Activated CD4-positive, alpha-beta T cell treated with anti-CD3 and anti-CD28 coated beads, Interleukin-2, Interleukin-6, amounts not matched to agents 100 ng/mL and 50 ng/mL, durations not matched to agents 16 hours and 8 hours (primary cell): ENCODE measurements around the gene ZMYND12.
"Not testable (repeated sequence)": the region's sequence is repeated elsewhere in the genome, so short reads cannot be mapped to it uniquely, and the experiment has no call there.

Experiments
- DNase-seq: peaks from one replicate; pipeline ENCODE4 v3.0.0-alpha.2; 2020

Gene ZMYND12, protein sequence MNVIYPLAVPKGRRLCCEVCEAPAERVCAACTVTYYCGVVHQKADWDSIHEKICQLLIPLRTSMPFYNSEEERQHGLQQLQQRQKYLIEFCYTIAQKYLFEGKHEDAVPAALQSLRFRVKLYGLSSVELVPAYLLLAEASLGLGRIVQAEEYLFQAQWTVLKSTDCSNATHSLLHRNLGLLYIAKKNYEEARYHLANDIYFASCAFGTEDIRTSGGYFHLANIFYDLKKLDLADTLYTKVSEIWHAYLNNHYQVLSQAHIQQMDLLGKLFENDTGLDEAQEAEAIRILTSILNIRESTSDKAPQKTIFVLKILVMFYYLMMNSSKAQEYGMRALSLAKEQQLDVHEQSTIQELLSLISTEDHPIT

DNA sequence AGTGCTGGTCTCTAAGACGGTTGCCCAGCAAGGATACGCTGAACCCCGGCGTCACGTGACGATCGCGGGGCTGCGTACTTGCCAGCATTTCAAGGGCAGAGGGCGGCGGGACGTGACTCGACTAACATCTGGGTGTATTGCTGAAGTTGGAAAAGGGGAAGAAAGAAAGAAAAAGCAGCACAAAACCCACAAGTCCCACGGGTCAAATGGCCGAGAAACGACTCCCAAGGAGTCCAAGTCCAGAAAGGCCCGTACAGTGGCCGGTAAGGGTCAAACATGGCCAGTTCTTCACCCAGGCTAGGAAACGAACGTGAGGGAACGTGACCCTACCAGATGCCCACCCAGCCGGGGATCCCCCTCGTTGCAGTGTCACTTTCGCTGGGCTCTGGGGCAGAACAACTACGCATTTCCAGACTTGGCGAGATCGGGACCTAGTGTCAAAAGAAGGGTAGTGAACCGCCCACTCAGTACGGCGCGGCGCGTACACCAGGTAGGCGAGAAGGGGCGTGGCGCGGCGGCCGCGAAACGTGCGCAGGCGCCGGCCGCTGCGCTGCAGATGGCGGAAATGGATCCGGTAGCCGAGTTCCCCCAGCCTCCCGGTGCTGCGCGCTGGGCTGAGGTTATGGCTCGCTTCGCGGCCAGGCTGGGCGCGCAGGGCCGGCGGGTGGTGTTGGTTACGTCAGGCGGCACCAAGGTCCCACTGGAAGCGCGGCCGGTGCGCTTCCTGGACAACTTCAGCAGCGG lies at the start of gene ZMYND12, which contains the start of gene PPCS:
Gene ZMYND12, minus strand, starts transcription at position 13 of the 744 bp plus-strand sequence. CDS start 25 bp downstream, outside the sequence.
Gene PPCS, plus strand, starts transcription at position 534 of the 744 bp plus-strand sequence. Its CDS starts 23 bp downstream, at position 557.
- DNase-seq, result peak; percentile 92

DNA sequence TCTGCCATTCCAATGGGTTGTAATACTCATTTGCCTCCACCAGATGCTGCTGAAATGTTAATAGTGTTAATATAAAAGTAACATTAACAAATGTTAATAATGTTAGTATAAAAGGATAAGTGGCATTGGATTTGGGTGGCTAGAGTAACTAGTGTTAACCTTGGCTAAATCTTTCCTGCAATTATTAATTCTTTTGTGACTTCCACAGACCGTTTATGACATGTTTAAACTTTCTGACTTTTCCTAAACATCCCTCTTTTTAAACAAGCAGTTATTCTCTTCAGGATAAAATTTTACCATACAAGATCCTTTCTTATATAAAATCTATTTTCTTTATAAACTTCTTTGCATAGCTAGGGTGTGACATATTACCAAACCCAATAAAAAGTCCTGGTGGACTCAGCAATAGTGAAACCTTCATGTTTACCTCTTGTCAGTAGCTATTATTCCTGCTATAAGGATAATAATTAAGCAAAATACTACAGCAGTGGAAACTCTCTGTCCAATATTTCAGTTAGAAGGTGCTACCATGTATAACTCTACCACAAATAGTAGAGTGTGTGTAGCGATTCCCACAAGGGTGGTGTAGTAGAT lies 48.8 kb upstream of the ZMYND12 start:
- no peak for DNase-seq

DNA sequence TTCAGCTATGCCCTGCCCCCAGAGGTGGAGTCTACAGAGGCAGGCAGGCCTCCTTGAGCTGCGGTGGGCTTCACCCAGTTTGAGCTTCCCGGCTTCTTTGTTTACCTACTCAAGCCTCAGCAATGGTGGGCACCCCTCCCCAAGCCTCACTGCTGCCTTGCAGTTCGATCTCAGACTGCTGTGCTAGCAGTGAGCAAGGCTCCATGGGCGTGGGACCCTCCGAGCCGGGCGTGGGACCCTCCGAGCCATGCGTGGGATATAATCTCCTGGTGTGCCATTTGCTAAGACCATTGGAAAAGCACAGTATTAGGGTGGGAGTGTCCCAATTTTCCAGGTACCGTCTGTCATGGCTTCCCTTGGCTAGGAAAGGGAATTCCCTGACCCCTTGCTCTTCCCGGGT lies 46.2 kb upstream of the ZMYND12 start:
- DNase-seq, result not testable (repeated sequence)

DNA sequence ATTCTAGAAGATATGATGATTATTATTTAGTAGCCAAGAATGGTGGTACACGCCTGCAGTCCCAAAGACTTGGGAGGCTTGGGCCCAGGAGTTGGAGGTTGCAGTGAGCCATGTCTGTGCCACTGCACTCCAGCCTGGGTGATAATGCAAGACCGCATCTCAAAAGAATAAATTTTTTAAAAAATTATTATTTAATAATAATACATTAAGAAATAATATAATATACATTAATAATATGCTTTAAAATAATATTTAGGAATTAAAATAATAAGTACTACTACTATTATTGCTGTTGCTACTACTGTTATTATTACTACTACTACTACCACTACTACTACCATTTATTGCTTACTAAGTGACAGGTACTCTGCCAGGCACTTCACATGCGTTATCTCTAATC lies 34.4 kb upstream of the ZMYND12 start:
- no peak for DNase-seq

DNA sequence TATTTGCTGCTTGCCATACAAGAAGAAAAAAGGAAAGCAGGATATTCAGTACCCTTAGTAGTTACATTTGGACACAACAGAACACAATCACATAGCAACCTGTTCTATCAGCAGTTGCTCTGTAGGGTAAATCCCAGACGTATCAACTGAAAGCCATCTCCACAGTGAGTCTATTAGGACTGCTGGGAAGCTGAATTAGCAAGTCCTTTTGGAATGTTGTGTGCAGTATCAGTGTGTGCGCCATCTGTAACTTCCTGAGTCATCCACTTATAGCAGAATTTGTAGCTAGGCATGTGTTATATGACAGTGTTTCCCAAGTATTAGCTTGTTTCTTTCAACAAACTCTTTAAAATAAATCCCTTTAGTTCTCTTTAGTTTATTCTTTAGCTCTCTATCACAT lies 28.6 kb upstream of the ZMYND12 start:
- no peak for DNase-seq

DNA sequence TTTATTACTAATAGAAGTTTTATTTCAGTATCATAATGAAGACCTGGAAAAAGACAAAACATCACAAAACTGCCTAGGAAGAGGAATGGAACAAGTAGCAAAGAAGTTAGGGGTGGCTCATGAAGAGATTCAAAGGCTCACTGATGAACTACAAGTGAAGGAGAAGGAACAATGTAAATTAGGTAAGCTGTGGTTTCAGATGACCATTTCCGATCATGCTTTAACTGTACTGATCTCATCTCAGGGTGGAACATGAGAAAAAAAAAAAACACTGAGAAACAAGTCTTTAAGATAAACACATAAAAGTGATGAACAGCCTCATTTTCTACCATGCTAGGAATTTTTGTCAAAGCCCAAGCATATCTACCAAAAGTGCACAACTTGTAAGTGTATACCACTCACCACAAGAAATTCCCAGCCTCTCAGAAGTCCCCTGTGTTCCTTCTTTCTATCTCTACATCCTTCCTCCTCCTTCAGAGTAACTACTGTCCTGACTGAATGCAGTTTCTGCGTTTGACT lies 26.9 kb upstream of the ZMYND12 start:
- DNase-seq, result no peak

DNA sequence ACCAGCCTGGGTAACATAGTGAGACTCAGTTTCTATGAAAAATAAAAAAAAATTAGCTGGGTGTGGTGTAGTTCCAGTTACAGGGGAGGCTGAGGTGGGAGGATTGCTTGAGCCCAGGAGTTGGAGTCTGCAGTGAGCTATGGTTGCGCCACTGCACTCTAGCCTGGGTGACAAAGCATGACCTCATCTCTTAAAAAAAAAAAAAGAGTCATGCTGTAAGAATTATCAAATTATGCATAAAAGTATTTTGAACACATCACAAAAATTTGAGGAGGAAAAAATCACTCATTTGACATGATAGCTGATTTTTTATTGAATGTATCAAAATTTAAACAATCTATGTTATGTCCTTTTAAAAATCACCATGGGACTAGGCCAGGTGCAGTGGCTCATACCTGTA lies 25.1 kb upstream of the ZMYND12 start:
- no peak for DNase-seq

DNA sequence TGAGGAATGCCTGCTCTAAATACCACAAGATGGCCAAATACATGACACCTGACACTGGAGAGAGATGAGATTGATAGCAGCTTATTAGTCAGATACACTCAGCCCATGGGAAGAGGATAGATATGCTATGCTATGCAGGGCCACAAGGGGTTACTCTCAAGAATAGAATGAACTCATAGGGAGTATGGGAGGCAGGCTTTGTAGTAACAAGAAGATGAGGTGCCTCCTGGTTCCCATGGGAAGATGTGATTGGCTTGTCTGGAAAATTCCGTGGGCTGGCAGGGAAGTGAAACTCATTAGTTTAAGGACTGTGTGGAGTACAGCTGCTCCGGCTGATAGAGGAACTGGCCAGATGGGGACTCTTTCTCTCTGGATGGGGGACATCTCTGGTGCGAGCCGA lies 23.8 kb upstream of the ZMYND12 start:
- peak; percentile 5 for DNase-seq

DNA sequence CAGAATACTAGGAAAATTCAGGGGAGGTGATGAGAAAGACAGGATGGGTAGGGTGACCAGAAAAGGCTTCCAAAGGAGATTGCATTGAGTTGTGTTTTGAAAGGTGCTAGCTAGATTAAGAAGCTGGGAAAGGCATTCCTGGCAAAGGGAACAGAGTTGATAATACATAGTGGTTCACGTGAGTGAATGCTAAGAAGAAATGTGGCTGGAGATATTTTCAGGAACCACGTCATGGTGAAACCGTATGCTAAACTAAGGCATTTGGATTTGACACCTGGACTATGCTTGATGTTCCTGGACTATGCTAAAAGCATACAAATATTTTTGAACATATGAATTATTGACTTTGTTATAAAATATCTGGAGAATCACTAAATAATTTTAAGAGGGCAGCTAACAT lies 22.0 kb upstream of the ZMYND12 start:
- no peak for DNase-seq

DNA sequence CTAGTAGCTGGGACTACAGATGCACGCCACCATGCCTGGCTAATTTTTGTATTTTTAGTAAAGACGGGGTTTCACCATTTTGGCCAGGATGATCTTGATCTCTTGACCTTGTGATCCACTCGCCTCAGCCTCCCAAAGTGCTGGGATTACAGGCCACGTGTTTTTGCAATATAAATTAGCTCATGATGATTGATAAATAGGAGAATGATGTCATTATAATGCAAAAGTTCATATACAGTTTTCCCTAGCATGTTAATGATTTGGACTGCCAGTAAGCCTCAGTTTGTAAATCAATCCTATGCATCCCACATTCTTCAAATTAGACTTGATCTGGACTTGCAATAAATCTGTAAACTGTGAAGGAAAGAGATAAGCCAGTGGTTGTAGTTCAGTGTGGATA lies 21.5 kb upstream of the ZMYND12 start:
- DNase-seq, result not testable (repeated sequence)

DNA sequence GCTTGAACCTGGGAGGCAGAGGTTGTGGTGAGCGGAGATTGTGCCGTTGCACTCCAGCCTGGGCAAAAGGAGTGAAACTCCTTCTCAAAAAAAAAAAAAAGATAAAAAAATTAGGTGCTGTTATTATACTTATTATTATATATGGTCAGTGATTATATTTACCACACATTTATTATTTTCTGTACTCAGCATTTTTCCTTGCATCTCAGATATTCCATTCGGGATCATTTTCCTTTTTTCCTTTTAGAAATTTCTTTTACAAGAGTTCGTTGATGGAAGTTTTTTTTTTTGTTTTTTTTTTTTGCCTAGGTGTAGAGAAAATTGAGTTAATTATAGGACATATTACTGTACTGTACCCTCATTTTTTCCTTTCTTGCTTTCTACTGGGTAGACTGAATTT lies 20.8 kb upstream of the ZMYND12 start:
- DNase-seq, result no peak

DNA sequence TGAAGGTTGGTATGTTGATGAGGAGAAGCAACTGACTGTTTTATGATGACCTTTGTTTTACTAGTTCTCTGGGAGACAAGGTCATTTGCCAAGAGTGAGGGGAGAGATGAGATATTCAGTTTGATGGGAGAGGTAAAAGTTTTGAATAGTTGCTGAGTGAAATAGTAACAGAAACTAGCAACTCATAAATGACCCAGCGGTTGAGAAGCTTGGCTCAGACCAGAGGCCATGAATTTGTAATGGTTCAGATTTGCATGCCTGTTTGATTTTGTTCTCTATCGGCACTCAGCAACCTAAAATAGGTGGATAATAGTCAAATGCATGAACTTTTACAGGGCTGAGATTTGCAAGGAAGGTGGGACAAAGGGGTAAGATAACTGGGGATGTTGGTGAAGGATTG lies 13.9 kb upstream of the ZMYND12 start:
- DNase-seq, result peak; percentile 3

DNA sequence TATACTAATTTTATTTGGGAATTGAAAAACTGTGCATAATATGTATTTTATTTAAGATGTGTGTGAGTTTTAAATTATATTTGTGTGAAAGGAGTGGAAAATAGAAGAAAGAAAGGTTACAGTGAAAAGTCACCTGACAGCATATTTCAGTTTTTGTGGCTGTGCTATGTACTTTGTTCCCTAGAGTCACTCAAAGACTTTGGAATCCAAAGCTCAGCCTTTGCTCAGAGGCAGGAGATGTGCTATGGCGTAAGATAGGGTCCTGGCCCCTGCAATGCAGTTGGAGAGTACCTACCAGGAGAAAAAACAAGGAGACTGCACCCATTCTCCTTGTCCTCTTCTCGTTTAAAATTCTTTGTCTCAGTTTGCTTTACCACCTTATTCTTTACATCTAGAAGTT lies 10.2 kb upstream of the ZMYND12 start:
- no peak for DNase-seq

DNA sequence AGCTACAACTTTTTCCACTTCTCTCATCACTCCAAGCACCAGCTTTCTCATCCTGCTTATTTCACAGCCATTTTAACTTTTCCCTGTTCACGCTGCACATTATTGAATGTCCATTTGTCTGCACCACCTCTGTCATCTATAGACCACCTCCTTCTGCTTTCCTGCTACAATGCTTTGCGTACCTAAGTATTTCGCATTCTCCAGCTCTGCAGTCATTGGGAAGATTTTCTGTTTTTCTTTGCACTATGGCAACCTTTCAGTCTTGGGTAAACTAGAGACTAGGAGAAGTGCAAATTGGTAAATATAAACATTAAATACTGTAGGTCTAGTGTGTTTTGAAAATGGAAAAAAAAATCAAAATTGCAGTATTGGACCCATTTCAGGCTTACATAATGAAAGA lies 8.1 kb upstream of the ZMYND12 start:
- no peak for DNase-seq

DNA sequence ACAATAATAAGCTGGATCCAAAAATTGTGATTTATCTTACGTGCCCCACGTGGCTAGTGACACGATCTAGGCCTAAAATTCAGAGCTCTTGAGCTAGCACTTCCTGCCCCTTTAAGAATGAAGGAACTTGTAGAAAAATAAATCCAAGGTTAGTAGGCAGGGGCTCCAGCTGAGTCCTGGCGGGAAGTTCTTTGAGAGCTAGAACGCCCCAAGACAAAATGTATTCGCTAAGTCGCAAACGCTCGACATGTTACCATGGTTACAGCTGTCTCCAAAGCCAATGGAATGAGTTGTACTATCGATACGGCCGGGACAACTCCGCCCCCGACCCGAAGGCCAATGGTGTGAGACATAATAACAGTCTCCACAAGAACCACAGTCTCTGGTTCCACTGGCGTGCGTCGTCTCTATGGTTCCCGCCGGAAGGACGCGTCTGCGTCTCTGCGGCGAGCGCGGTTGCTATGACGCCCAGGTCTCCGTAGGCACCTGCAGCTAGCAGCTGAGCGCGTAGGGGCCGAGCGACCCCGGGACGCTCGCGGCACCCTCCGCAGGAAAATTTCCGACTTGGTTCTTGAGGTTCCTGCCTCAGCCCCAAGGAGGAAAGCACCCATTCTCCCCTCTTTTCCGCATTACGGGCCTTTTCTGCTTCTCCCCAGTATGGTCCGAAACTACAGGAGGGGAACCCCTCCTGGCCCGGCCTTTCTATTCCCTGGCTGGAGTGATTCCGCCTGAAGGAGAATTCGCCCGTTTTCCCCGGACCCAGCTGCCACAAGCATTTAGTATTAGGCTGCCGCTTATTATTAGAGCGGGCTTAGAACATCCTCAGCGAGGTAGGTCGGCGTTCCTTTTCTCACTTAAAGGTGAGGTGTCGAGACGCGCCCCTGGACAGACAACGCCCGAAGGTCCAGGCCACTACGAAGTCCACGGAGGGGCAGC lies 7.3 kb upstream of the ZMYND12 start, which contains the start of gene CCDC30:
Gene CCDC30, plus strand, starts transcription at position 459 of the 936 bp plus-strand sequence. CDS start 17,266 bp downstream, outside the sequence.
- peak; percentile 97 for DNase-seq

DNA sequence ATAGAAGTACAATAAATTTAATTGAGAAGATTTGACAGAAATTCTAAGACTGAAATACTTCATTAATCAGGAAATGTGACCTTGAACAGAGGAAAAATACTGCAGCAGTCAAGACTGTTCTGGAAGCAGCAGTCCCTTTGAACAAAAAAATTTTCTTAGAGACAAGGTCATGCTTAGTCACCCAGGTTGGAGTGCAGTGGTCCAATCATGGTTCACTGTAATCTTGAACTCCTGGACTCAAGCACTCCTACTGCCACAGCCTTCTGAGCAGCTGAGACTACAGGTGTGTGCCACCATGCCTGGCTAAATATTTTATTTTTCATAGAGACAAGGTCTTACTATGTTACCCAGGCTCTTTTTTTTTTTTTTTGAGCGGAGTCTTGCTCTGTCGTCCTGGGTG lies 5.4 kb upstream of the ZMYND12 start:
- DNase-seq, result no peak

DNA sequence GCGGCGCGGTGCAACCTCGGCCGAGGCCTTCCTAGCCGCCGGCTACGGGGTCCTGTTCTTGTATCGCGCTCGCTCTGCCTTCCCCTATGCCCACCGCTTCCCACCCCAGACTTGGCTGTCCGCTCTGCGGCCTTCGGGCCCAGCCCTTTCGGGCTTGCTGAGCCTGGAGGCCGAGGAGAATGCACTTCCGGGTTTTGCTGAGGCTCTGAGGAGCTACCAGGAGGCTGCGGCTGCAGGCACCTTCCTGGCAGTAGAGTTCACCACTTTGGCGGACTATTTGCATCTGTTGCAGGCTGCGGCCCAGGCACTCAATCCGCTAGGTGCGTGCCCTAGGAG lies 900 bp upstream of the ZMYND12 start:
- DNase-seq, result peak; percentile 69

DNA sequence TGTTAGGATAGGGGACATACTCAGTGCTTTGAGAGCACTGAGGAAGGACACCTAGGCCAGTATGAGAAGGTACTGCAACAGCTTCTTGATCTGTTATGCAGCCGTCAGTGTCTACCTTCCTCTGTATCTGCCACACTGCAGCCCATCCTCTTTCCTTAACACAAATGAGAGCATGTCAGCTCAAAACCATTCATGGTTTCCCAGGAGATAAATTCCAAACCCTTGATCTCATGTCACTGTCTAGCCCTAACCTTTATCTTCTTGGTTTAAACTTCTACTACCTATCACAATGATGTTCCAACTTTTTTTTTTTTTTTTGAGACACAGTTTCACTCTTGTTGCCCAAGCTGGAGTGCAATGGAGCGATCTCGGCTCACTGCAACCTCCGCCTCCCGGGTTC lies 1.4 kb downstream of the ZMYND12 start:
- DNase-seq, result no peak

DNA sequence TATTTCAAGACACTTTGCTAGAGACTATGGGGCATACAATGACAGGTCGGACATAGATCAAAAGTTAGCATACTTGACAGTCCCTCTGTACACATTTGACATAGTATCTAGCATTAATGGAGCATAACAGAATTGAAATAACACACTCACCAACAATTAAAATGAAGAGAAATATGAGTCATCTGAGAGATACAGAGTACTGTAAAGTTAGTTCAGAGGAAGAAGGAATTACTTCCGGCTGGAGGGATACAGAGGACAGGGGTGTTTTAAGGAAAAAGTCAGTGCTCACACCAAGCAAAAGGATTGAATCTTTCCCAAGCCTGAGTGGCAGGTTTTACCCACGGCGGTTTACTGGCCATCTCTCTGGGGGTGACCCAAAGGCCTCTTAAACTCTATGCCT lies 2.4 kb downstream of the ZMYND12 start:
- no peak for DNase-seq

DNA sequence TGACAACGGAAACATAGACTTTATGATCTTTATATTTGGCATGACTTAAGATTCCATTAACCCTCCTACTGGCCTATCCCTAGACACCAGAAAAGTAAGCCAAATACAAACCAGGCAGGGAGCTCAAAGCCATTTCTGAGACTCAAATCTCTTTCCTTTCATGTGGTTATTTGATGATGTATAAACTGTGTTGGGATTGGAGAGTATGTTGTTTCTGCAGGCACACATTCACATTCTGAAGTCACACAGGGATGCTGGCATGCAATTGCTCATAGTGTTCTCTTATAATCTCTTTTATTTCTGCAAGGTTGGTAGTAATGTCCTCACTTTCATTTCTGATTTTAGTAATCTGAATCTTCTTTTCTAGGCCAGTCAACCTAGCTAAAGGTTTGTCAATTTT lies 5.8 kb downstream of the ZMYND12 start:
- peak; percentile 56 for DNase-seq

DNA sequence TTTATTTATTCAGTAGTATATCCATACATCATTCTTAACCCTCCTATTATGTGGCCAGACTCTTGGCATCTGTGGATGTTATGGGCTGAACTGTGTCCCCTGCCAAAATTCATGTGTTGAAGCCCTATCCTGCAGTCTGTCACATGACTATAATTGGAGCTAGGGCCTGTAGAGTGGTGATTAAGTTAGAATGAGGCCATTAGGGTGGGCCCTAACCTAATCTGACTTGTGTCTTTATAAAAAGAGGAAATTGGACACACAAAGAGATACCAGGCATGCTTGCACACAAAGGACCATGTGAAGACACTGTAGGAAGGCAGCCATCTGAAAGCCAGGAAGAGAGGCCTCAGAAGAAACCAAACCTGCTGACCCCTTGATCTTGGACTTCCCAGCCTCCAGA lies 6.6 kb downstream of the ZMYND12 start:
- no peak for DNase-seq

DNA sequence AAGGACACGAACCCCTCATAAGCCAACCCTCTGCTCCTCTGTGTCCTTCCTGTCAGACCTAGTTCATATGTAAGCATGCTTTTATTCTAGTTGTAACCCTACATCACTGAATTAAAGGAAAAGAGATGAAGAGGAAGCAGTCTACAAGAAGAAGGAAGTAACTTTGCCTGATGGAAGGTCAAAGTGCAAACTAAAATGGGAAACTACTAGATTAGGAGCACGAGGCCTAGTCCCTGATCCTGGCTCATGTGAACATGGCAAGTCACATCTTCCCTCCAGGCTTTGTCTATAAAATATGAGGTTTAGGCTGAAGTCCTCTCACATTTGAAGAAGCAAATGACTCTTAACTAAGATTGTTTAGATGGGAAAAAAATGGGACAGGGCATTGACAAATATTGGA lies 13.2 kb downstream of the ZMYND12 start:
- DNase-seq, result no peak
